Measurements from ENCODE around the gene ATP13A3. TPM values are rescaled to one million over a fixed set of nuclear protein-coding genes. Genes with fewer than 3 reads are reported as not detected.
A peak's percentile ranks its signal among the peaks of the same experiment; 100 is the strongest.

Gene ATP13A3
- polyA plus RNA-seq, 4 donors: 8.1 to 65.9 (median 13.9) TPM

DNA sequence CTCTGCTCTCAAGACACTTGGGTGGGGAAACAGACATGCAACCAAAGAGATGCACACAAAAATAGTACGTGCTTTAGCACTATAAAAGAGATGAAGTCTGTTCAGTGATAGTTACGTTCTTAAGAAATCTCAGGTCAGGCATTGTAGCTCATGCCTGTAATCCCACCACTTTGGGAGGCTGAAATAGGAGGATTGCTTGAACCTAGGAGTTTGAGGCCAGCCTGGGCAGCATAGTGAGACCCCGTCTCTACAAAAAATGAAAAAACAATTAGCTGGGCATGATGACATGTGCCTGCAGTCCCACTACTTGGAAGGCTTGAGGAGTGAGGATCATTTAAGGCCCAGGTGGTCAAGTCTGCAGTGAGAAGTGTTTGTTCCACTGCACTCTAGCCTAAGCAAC, 52.3 kb downstream of the ATP13A3 start:
- H3K36me3 ChIP-seq (ENCODE audit: control insufficient read depth in 3 of 3, insufficient read depth in 2 of 3, low read depth in 1 of 3, low read length in 3 of 3): peaks cover 13 to 26% (median 23%) of the 10 kb centered on the region in 3 donors
- no peak for DNase-seq
- no peak for FAIRE-seq
- H3K27ac ChIP-seq (ENCODE audit: low read depth in 1 of 3, low read length in 2 of 3): no peak overlapping the region
- 88 to 96% (median 93%) methylated on average over 3 of the region's 3 CpGs for WGBS, 3 donors
- no peaks in the 10 kb centered on the region for H3K4me1 ChIP-seq (ENCODE audit: control insufficient read depth in 3 of 3, insufficient read depth in 2 of 3, low read depth in 1 of 3, low read length in 2 of 3)
- no peaks in the 10 kb centered on the region for H3K27me3 ChIP-seq (ENCODE audit: control insufficient read depth in 3 of 3, insufficient read depth in 3 of 3, low read length in 3 of 3)
- H3K9me3 ChIP-seq (ENCODE audit: control insufficient read depth in 2 of 2, insufficient read depth in 1 of 2, low read depth in 1 of 2, low read length in 1 of 2): no peaks in the 10 kb centered on the region
- no peak overlapping the region for H3K4me3 ChIP-seq (ENCODE audit: low read depth in 1 of 3, low read length in 3 of 3)

DNA sequence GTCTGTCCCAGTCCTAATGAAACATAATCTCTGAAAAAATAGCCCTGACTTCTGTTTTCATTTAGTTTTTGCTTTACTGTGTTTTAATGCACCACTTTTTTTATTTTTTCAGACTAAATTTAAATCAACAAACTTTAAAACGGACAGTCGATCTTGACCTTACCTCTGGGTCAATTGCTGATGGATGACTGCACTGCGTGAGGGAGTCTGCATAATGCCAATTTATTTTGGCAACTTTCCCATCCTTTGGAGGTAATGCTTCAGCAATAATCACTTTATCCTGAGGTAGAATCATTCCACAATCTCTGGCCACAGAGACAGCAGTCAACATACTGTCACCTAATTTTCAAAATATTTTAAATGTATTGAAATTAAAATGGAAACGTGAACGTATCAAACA, 55.2 kb downstream of the ATP13A3 start:
- FAIRE-seq (no peak), DNase-seq (no peak)
- Histone ChIP-seq H3K36me3 (ENCODE audit: control insufficient read depth in 3 of 3, insufficient read depth in 2 of 3, low read depth in 1 of 3, low read length in 3 of 3) (peaks cover 16 to 27% (median 26%) of the 10 kb centered on the region in 3 donors), H3K9me3 (ENCODE audit: control insufficient read depth in 2 of 2, insufficient read depth in 1 of 2, low read depth in 1 of 2, low read length in 1 of 2) (no peaks in the 10 kb centered on the region), H3K4me3 (ENCODE audit: low read depth in 1 of 3, low read length in 3 of 3) (no peak overlapping the region), H3K27ac (ENCODE audit: low read depth in 1 of 3, low read length in 2 of 3) (no peak overlapping the region), H3K27me3 (ENCODE audit: control insufficient read depth in 3 of 3, insufficient read depth in 3 of 3, low read length in 3 of 3) (no peaks in the 10 kb centered on the region), H3K4me1 (ENCODE audit: control insufficient read depth in 3 of 3, insufficient read depth in 2 of 3, low read depth in 1 of 3, low read length in 2 of 3) (no peaks in the 10 kb centered on the region)
- WGBS, 3 donors: 77 to 89% (median 83%) methylated on average over 5 of the region's 5 CpGs

DNA sequence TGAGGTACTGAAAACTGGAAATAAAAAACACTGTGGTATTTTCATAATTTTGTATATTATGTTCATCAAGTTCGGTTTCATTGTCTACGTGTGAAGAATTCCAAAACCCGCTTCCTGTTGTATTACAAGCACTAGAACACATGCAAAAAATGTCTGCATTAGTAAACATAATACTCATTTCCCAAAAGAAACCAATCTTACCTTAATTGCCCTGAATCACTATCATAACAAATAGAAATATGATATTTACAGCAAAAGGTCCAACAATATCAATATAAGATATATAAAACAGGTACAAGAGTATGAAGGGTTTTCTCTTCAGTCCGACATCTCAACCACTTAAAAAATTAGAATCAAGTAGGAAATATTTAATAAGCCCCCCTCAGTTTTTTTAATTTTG, 61.4 kb downstream of the ATP13A3 start:
- no peak for FAIRE-seq

GRCh38 chr3:194424953-194425352, 61.8 kb downstream of the ATP13A3 start:
- whole genome bisulfite sequencing, 3 donors: 90 to 94% (median 93%) methylated on average over 7 of the region's 7 CpGs
- FAIRE-seq: no peak

More for the DNA sequence above, 61.4 kb downstream of the ATP13A3 start:
- 92 to 96% (median 94%) methylated on average over 4 of the region's 4 CpGs for WGBS, 3 donors
- no peak for DNase-seq
- Histone ChIP-seq H3K4me3 (ENCODE audit: low read depth in 1 of 3, low read length in 3 of 3) (no peak overlapping the region), H3K9me3 (ENCODE audit: control insufficient read depth in 2 of 2, insufficient read depth in 1 of 2, low read depth in 1 of 2, low read length in 1 of 2) (no peaks in the 10 kb centered on the region), H3K27ac (ENCODE audit: low read depth in 1 of 3, low read length in 2 of 3) (no peak overlapping the region), H3K4me1 (ENCODE audit: control insufficient read depth in 3 of 3, insufficient read depth in 2 of 3, low read depth in 1 of 3, low read length in 2 of 3) (no peaks in the 10 kb centered on the region), H3K36me3 (ENCODE audit: control insufficient read depth in 3 of 3, insufficient read depth in 2 of 3, low read depth in 1 of 3, low read length in 3 of 3) (peaks cover 6 to 17% (median 17%) of the 10 kb centered on the region in 3 donors), H3K27me3 (ENCODE audit: control insufficient read depth in 3 of 3, insufficient read depth in 3 of 3, low read length in 3 of 3) (no peaks in the 10 kb centered on the region)

GRCh38 chr3:194424373-194424772, 62.4 kb downstream of the ATP13A3 start:
- H3K9me3 ChIP-seq (ENCODE audit: control insufficient read depth in 2 of 2, insufficient read depth in 1 of 2, low read depth in 1 of 2, low read length in 1 of 2): no peaks in the 10 kb centered on the region
- DNase-seq: no peak
- FAIRE-seq: no peak
- H3K27ac ChIP-seq (ENCODE audit: low read depth in 1 of 3, low read length in 2 of 3): no peak overlapping the region
- peaks cover 6 to 15% (median 14%) of the 10 kb centered on the region in 3 donors for H3K36me3 ChIP-seq (ENCODE audit: control insufficient read depth in 3 of 3, insufficient read depth in 2 of 3, low read depth in 1 of 3, low read length in 3 of 3)
- WGBS, 3 donors: 96 to 100% (median 98%) methylated on average over 1 of the region's 1 CpG
- H3K27me3 ChIP-seq (ENCODE audit: control insufficient read depth in 3 of 3, insufficient read depth in 3 of 3, low read length in 3 of 3): no peaks in the 10 kb centered on the region
- no peak overlapping the region for H3K4me3 ChIP-seq (ENCODE audit: low read depth in 1 of 3, low read length in 3 of 3)
- H3K4me1 ChIP-seq (ENCODE audit: control insufficient read depth in 3 of 3, insufficient read depth in 2 of 3, low read depth in 1 of 3, low read length in 2 of 3): no peaks in the 10 kb centered on the region

More at GRCh38 chr3:194424953-194425352, 61.8 kb downstream of the ATP13A3 start:
- H3K27ac ChIP-seq (ENCODE audit: low read depth in 1 of 3, low read length in 2 of 3): no peak overlapping the region
- H3K9me3 ChIP-seq (ENCODE audit: control insufficient read depth in 2 of 2, insufficient read depth in 1 of 2, low read depth in 1 of 2, low read length in 1 of 2): no peaks in the 10 kb centered on the region
- H3K4me3 ChIP-seq (ENCODE audit: low read depth in 1 of 3, low read length in 3 of 3): no peak overlapping the region
- H3K27me3 ChIP-seq (ENCODE audit: control insufficient read depth in 3 of 3, insufficient read depth in 3 of 3, low read length in 3 of 3): no peaks in the 10 kb centered on the region
- no peaks in the 10 kb centered on the region for H3K4me1 ChIP-seq (ENCODE audit: control insufficient read depth in 3 of 3, insufficient read depth in 2 of 3, low read depth in 1 of 3, low read length in 2 of 3)
- H3K36me3 ChIP-seq (ENCODE audit: control insufficient read depth in 3 of 3, insufficient read depth in 2 of 3, low read depth in 1 of 3, low read length in 3 of 3): peaks cover 6 to 17% (median 16%) of the 10 kb centered on the region in 3 donors
- no peak for DNase-seq

DNA sequence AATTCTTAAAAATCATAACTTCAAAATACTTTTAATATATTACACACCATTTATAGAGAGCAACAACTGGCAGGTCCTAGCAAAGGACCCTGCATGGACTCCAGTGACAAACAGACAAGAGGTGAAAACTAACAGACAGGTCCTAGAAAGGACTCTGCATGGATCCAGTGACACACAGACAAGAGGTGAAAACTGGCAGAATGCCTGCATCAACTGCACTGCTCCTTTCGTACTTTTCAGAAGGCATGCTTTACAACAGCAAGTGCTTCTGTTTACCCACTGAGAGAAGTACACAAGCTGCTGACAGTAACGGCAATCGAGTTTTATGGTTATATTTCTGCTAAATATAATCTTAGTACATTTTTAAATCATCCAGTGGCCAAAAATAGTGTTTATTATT, 63.5 kb downstream of the ATP13A3 start:
- H3K4me1 ChIP-seq (ENCODE audit: control insufficient read depth in 3 of 3, insufficient read depth in 2 of 3, low read depth in 1 of 3, low read length in 2 of 3): no peaks in the 10 kb centered on the region
- 80 to 93% (median 86%) methylated on average over 3 of the region's 3 CpGs for WGBS, 3 donors
- no peaks in the 10 kb centered on the region for H3K9me3 ChIP-seq (ENCODE audit: control insufficient read depth in 2 of 2, insufficient read depth in 1 of 2, low read depth in 1 of 2, low read length in 1 of 2)
- no peak overlapping the region for H3K27ac ChIP-seq (ENCODE audit: low read depth in 1 of 3, low read length in 2 of 3)
- peaks cover 6 to 14% (median 13%) of the 10 kb centered on the region in 3 donors for H3K36me3 ChIP-seq (ENCODE audit: control insufficient read depth in 3 of 3, insufficient read depth in 2 of 3, low read depth in 1 of 3, low read length in 3 of 3)
- DNase-seq: no peak
- no peak overlapping the region for H3K4me3 ChIP-seq (ENCODE audit: low read depth in 1 of 3, low read length in 3 of 3)
- no peak for FAIRE-seq
- no peaks in the 10 kb centered on the region for H3K27me3 ChIP-seq (ENCODE audit: control insufficient read depth in 3 of 3, insufficient read depth in 3 of 3, low read length in 3 of 3)

- Histone ChIP-seq H3K9me3 (ENCODE audit: control insufficient read depth in 2 of 2, insufficient read depth in 1 of 2, low read depth in 1 of 2, low read length in 1 of 2) (no peaks in the 10 kb centered on the region), H3K4me3 (ENCODE audit: low read depth in 1 of 3, low read length in 3 of 3) (no peak overlapping the region), H3K27ac (ENCODE audit: low read depth in 1 of 3, low read length in 2 of 3) (no peak overlapping the region), H3K36me3 (ENCODE audit: control insufficient read depth in 3 of 3, insufficient read depth in 2 of 3, low read depth in 1 of 3, low read length in 3 of 3) (peaks cover 6 to 14% (median 14%) of the 10 kb centered on the region in 3 donors), H3K27me3 (ENCODE audit: control insufficient read depth in 3 of 3, insufficient read depth in 3 of 3, low read length in 3 of 3) (no peaks in the 10 kb centered on the region), H3K4me1 (ENCODE audit: control insufficient read depth in 3 of 3, insufficient read depth in 2 of 3, low read depth in 1 of 3, low read length in 2 of 3) (no peaks in the 10 kb centered on the region)
- no peak for FAIRE-seq
- DNase-seq: no peak
These were observed 64.6 kb downstream of the ATP13A3 start for GRCh38 chr3:194422188-194422587.

DNA sequence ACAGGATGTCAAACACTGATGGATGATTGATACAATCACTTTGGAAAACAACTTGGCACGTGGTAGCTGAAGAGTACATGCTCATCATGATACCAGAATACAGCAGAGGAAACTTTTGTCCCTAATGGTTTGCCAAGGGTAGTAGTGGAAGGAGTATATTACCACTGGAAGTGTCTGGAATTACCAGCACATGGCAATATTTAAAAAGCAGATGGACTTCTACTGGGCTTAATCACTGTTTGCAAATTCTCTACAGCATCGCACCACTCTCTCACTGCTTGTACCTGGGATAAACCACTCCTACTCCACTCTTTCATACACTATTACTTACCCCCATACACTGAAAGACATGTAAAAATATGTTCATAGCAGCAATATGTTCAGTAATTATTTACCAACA, 68.1 kb downstream of the ATP13A3 start:
- Histone ChIP-seq H3K27ac (ENCODE audit: low read depth in 1 of 3, low read length in 2 of 3) (no peak overlapping the region), H3K4me3 (ENCODE audit: low read depth in 1 of 3, low read length in 3 of 3) (no peak overlapping the region), H3K27me3 (ENCODE audit: control insufficient read depth in 3 of 3, insufficient read depth in 3 of 3, low read length in 3 of 3) (no peaks in the 10 kb centered on the region), H3K4me1 (ENCODE audit: control insufficient read depth in 3 of 3, insufficient read depth in 2 of 3, low read depth in 1 of 3, low read length in 2 of 3) (no peaks in the 10 kb centered on the region), H3K9me3 (ENCODE audit: control insufficient read depth in 2 of 2, insufficient read depth in 1 of 2, low read depth in 1 of 2, low read length in 1 of 2) (no peaks in the 10 kb centered on the region), H3K36me3 (ENCODE audit: control insufficient read depth in 3 of 3, insufficient read depth in 2 of 3, low read depth in 1 of 3, low read length in 3 of 3) (peaks cover under 1 to 15% (median 3%) of the 10 kb centered on the region in 3 donors)
- WGBS, 3 donors: 97 to 100% (median 97%) methylated on average over 2 of the region's 2 CpGs
- FAIRE-seq (no peak), DNase-seq (no peak)

GRCh38 chr3:194407423-194407822, 79.4 kb downstream of the ATP13A3 start:
- FAIRE-seq (no peak), DNase-seq (peak in 1 of 2 donors; percentile 24)
- WGBS, 3 donors: 81 to 87% (median 85%) methylated on average over 7 of the region's 7 CpGs
- H3K27me3 ChIP-seq (ENCODE audit: control insufficient read depth in 3 of 3, insufficient read depth in 3 of 3, low read length in 3 of 3): no peaks in the 10 kb centered on the region
- no peaks in the 10 kb centered on the region for H3K9me3 ChIP-seq (ENCODE audit: control insufficient read depth in 2 of 2, insufficient read depth in 1 of 2, low read depth in 1 of 2, low read length in 1 of 2)
- no peaks in the 10 kb centered on the region for H3K4me1 ChIP-seq (ENCODE audit: control insufficient read depth in 3 of 3, insufficient read depth in 2 of 3, low read depth in 1 of 3, low read length in 2 of 3)
- H3K27ac ChIP-seq (ENCODE audit: low read depth in 1 of 3, low read length in 2 of 3): no peak overlapping the region
- H3K36me3 ChIP-seq (ENCODE audit: control insufficient read depth in 3 of 3, insufficient read depth in 2 of 3, low read depth in 1 of 3, low read length in 3 of 3): peaks cover 4 to 23% (median 7%) of the 10 kb centered on the region in 3 donors
- H3K4me3 ChIP-seq (ENCODE audit: low read depth in 1 of 3, low read length in 3 of 3): no peak overlapping the region
